ENCODE measurements around the gene CDKL1. TPM values are rescaled to one million over a fixed set of nuclear protein-coding genes. Genes with fewer than 3 reads are reported as not detected.

Gene CDKL1
- 10 to 100 TPM; 12.1 to 13.7 TPM for total RNA-seq

GRCh38 chr14:50396631-50397389, at the start of gene CDKL1:
Gene CDKL1 (minus strand): TSS chr14:50396881. CDS start chr14:50395868, 1,013 bp downstream.
- Mint-ChIP-seq H3K4me1 (peaks cover 17% of the 10 kb centered on the region), H3K27ac (peak within 1 kb of the TSS; percentile 44), H3K4me3 (peak within 1 kb of the TSS; percentile 86), H3K27me3 (peaks cover 4% of the 10 kb centered on the region), H3K9me3 (no peaks in the 10 kb centered on the region), H3K36me3 (peaks cover 2% of the 10 kb centered on the region)
- POLR2A ChIA-PET, result interaction anchor here (0.9 to 1.4 kb wide), 5 partner anchors 32 to 777 kb away, joined by 3 to 5 read pairs (median 3); partner anchors contain the start of gene VCPKMT
- ATAC-seq (ENCODE audit: low read depth) (peak; percentile 73), DNase-seq (peak; percentile 63)

- H3K27me3 Mint-ChIP-seq, result no peaks in the 10 kb centered on the region
- no peak overlapping the region for H3K27ac Mint-ChIP-seq
- DNase-seq, result no peak
- ATAC-seq (ENCODE audit: low read depth), result no peak
- POLR2A ChIA-PET, result no interaction called here
- H3K4me1 Mint-ChIP-seq, result no peaks in the 10 kb centered on the region
- no peak overlapping the region for H3K4me3 Mint-ChIP-seq
- H3K36me3 Mint-ChIP-seq, result peaks cover 42% of the 10 kb centered on the region
- H3K9me3 Mint-ChIP-seq, result peaks cover 7% of the 10 kb centered on the region
Observed at GRCh38 chr14:50434528-50434927, 37.8 kb upstream of the CDKL1 start.

GRCh38 chr14:50432131-50432530, 35.5 kb upstream of the CDKL1 start:
- DNase-seq (no peak), ATAC-seq (ENCODE audit: low read depth) (no peak)
- Mint-ChIP-seq H3K36me3 (peaks cover 32% of the 10 kb centered on the region), H3K27me3 (no peaks in the 10 kb centered on the region), H3K9me3 (peaks cover 4% of the 10 kb centered on the region), H3K4me1 (no peaks in the 10 kb centered on the region), H3K4me3 (no peak overlapping the region), H3K27ac (no peak overlapping the region)
- POLR2A ChIA-PET, result no interaction called here

- Mint-ChIP-seq H3K36me3 (peaks cover 12% of the 10 kb centered on the region), H3K27me3 (no peaks in the 10 kb centered on the region), H3K27ac (no peak overlapping the region), H3K4me1 (no peaks in the 10 kb centered on the region), H3K9me3 (no peaks in the 10 kb centered on the region), H3K4me3 (no peak overlapping the region)
- ATAC-seq (ENCODE audit: low read depth) (no peak), DNase-seq (no peak)
- POLR2A ChIA-PET, result no interaction called here
Observed at GRCh38 chr14:50425816-50426215, 29.1 kb upstream of the CDKL1 start.

- Mint-ChIP-seq H3K4me1 (no peaks in the 10 kb centered on the region), H3K36me3 (peaks cover 14% of the 10 kb centered on the region), H3K9me3 (no peaks in the 10 kb centered on the region), H3K27ac (no peak overlapping the region), H3K27me3 (no peaks in the 10 kb centered on the region), H3K4me3 (no peak overlapping the region)
- DNase-seq (no peak), ATAC-seq (ENCODE audit: low read depth) (no peak)
- POLR2A ChIA-PET, result interaction anchor here (1.5 kb wide), 1 partner anchor 68 kb away, joined by 3 read pairs; no protein-coding TSS in a partner anchor
Observed at GRCh38 chr14:50425105-50425504, 28.4 kb upstream of the CDKL1 start.

- no peaks in the 10 kb centered on the region for H3K27me3 Mint-ChIP-seq
- POLR2A ChIA-PET, result interaction anchor here (1.5 kb wide), 1 partner anchor 66 kb away, joined by 3 read pairs; no protein-coding TSS in a partner anchor
- H3K36me3 Mint-ChIP-seq, result peaks cover 21% of the 10 kb centered on the region
- H3K4me1 Mint-ChIP-seq, result no peaks in the 10 kb centered on the region
- ATAC-seq (ENCODE audit: low read depth) (no peak), DNase-seq (no peak)
- no peak overlapping the region for H3K27ac Mint-ChIP-seq
- H3K4me3 Mint-ChIP-seq, result no peak overlapping the region
- no peaks in the 10 kb centered on the region for H3K9me3 Mint-ChIP-seq
Observed at GRCh38 chr14:50423529-50423928, 26.8 kb upstream of the CDKL1 start.

- H3K9me3 Mint-ChIP-seq, result peaks cover 2% of the 10 kb centered on the region
- DNase-seq, result no peak
- POLR2A ChIA-PET, result no interaction called here
- H3K27ac Mint-ChIP-seq, result no peak overlapping the region
- no peaks in the 10 kb centered on the region for H3K27me3 Mint-ChIP-seq
- ATAC-seq (ENCODE audit: low read depth), result no peak
- peaks cover 30% of the 10 kb centered on the region for H3K36me3 Mint-ChIP-seq
- no peak overlapping the region for H3K4me3 Mint-ChIP-seq
- H3K4me1 Mint-ChIP-seq, result peaks cover 5% of the 10 kb centered on the region
Observed at GRCh38 chr14:50421499-50421898, 24.8 kb upstream of the CDKL1 start.

- H3K27ac Mint-ChIP-seq, result no peak overlapping the region
- peaks cover 5% of the 10 kb centered on the region for H3K4me1 Mint-ChIP-seq
- ATAC-seq (ENCODE audit: low read depth) (no peak), DNase-seq (no peak)
- peaks cover 4% of the 10 kb centered on the region for H3K9me3 Mint-ChIP-seq
- POLR2A ChIA-PET, result no interaction called here
- H3K36me3 Mint-ChIP-seq, result peaks cover 37% of the 10 kb centered on the region
- no peak overlapping the region for H3K4me3 Mint-ChIP-seq
- no peaks in the 10 kb centered on the region for H3K27me3 Mint-ChIP-seq
Observed at GRCh38 chr14:50417853-50418252, 21.2 kb upstream of the CDKL1 start.

- no peak for ATAC-seq (ENCODE audit: low read depth)
Observed at GRCh38 chr14:50410921-50411320, 14.2 kb upstream of the CDKL1 start.

GRCh38 chr14:50410071-50410470, 13.4 kb upstream of the CDKL1 start:
- DNase-seq (no peak), ATAC-seq (ENCODE audit: low read depth) (no peak)
- Mint-ChIP-seq H3K27ac (no peak overlapping the region), H3K4me3 (no peak overlapping the region), H3K4me1 (no peaks in the 10 kb centered on the region), H3K36me3 (peaks cover 23% of the 10 kb centered on the region), H3K27me3 (no peaks in the 10 kb centered on the region), H3K9me3 (peaks cover 15% of the 10 kb centered on the region)
- POLR2A ChIA-PET, result no interaction called here

More at GRCh38 chr14:50410921-50411320, 14.2 kb upstream of the CDKL1 start:
- H3K36me3 Mint-ChIP-seq, result peaks cover 25% of the 10 kb centered on the region
- no peak overlapping the region for H3K27ac Mint-ChIP-seq
- peaks cover 13% of the 10 kb centered on the region for H3K9me3 Mint-ChIP-seq
- DNase-seq, result no peak
- no peaks in the 10 kb centered on the region for H3K27me3 Mint-ChIP-seq
- POLR2A ChIA-PET, result no interaction called here
- H3K4me3 Mint-ChIP-seq, result no peak overlapping the region
- no peaks in the 10 kb centered on the region for H3K4me1 Mint-ChIP-seq

- POLR2A ChIA-PET, result no interaction called here
- Mint-ChIP-seq H3K9me3 (peaks cover 11% of the 10 kb centered on the region), H3K27ac (no peak overlapping the region), H3K4me1 (peaks cover 1% of the 10 kb centered on the region), H3K36me3 (peaks cover 13% of the 10 kb centered on the region), H3K4me3 (no peak overlapping the region), H3K27me3 (no peaks in the 10 kb centered on the region)
- ATAC-seq (ENCODE audit: low read depth) (no peak), DNase-seq (no peak)
Observed at GRCh38 chr14:50407111-50407812, 10.6 kb upstream of the CDKL1 start.

GRCh38 chr14:50403419-50403818, 6.7 kb upstream of the CDKL1 start:
- H3K36me3 Mint-ChIP-seq, result peaks cover 3% of the 10 kb centered on the region

GRCh38 chr14:50402965-50403364, 6.3 kb upstream of the CDKL1 start:
- peaks cover 6% of the 10 kb centered on the region for H3K9me3 Mint-ChIP-seq
- H3K36me3 Mint-ChIP-seq, result peaks cover 3% of the 10 kb centered on the region
- POLR2A ChIA-PET, result interaction anchor here (0.5 kb wide), 1 partner anchor 290 kb away, joined by 3 read pairs; no protein-coding TSS in a partner anchor
- peaks cover 3% of the 10 kb centered on the region for H3K4me1 Mint-ChIP-seq
- H3K4me3 Mint-ChIP-seq, result no peak overlapping the region
- peaks cover 1% of the 10 kb centered on the region for H3K27me3 Mint-ChIP-seq
- H3K27ac Mint-ChIP-seq, result no peak overlapping the region
- no peak for DNase-seq
- ATAC-seq (ENCODE audit: low read depth), result no peak

More at GRCh38 chr14:50403419-50403818, 6.7 kb upstream of the CDKL1 start:
- Mint-ChIP-seq H3K4me1 (peaks cover 1% of the 10 kb centered on the region), H3K4me3 (no peak overlapping the region), H3K27me3 (no peaks in the 10 kb centered on the region), H3K9me3 (peaks cover 6% of the 10 kb centered on the region), H3K27ac (no peak overlapping the region)
- ATAC-seq (ENCODE audit: low read depth) (no peak), DNase-seq (no peak)
- POLR2A ChIA-PET, result no interaction called here

All from activated naive CD8-positive, alpha-beta T cell treated with anti-CD3 and anti-CD28 coated beads, Interleukin-2, amount 10 ng/mL, durations not matched to agents 7 days and 5 days (primary cell).